Panc1 (cell line): ENCODE measurements around the gene ACD.

Experiments
- CTCF ChIP-seq: fragments of 450-650 bp; IDR thresholded peaks from 2 replicates; pipeline ENCODE4 v1.5.1; 2017; ENCODE audit warnings: mild to moderate bottlenecking
- POLR2AphosphoS5 ChIP-seq: IDR thresholded peaks from 2 replicates; pipeline ENCODE4 v1.6.1; 2012; ENCODE audit warnings: mild to moderate bottlenecking, low read depth, low read length, moderate library complexity
- REST ChIP-seq, 2 experiments: IDR thresholded peaks; 2 replicates each; pipeline ENCODE4 v1.6.1; 2011 to 2012; ENCODE audit warnings: low read depth in 2 of 2, control low read depth in 1 of 2, low read length in 1 of 2, mild to moderate bottlenecking in 1 of 2, moderate library complexity in 1 of 2; ENCODE audit not compliant: insufficient read depth in 1 of 2
- SIN3A ChIP-seq: IDR thresholded peaks from 2 replicates; pipeline ENCODE4 v1.6.1; 2012; ENCODE audit warnings: low read depth, mild to moderate bottlenecking, low read length, moderate library complexity, borderline replicate concordance; ENCODE audit not compliant: insufficient read depth
- TCF7L2 ChIP-seq: IDR thresholded peaks from 2 replicates; pipeline ENCODE4 v1.6.1; 2011; ENCODE audit warnings: mild to moderate bottlenecking, low read depth, low read length, inconsistent platforms

GRCh38 chr16:67699265-67699664, 39.2 kb upstream of the ACD start:
- no peak for TF ChIP-seq CTCF
- no peak for TF ChIP-seq POLR2AphosphoS5
- no peak for TF ChIP-seq SIN3A
- TF ChIP-seq REST (IDR thresholded peaks at IDR 0.05; ENCODE audit: insufficient read depth in 1 of 2, low read depth in 2 of 2, low read length in 1 of 2) = no peak
- no peak for TF ChIP-seq TCF7L2
